Transverse colon (tissue), 4 donors: ENCODE results near the gene SNTG2. TPM values are rescaled to one million over a fixed set of nuclear protein-coding genes. Genes with fewer than 3 reads are reported as not detected.
"Not testable (repeated sequence)": the region's sequence is repeated elsewhere in the genome, so short reads cannot be mapped to it uniquely, and the experiment has no call there.

Experiments used
- DNase-seq: peaks from one replicate; pipeline ENCODE4 v3.0.0-alpha.2; 2019
- H3K27ac ChIP-seq, 4 donors: fragments of 200-600 bp; sonication (generic); 2 replicates each; pipeline ENCODE4 v1.5.1; 2016 to 2018; ENCODE audit warnings: inconsistent platforms in 4 of 4
- H3K27me3 ChIP-seq: fragments of 200-600 bp; sonication (generic); 2 replicates; pipeline ENCODE4 v1.5.1; 2017; ENCODE audit warnings: inconsistent platforms
- H3K36me3 ChIP-seq, 4 donors: fragments of 200-600 bp; sonication (generic); 2 replicates each; pipeline ENCODE4 v1.5.1; 2017 to 2019; ENCODE audit warnings: inconsistent platforms in 4 of 4
- H3K4me1 ChIP-seq, 4 donors: fragments of 200-600 bp; sonication (generic); 2 replicates each; pipeline ENCODE4 v1.5.1; 2017 to 2020; ENCODE audit warnings: inconsistent platforms in 4 of 4
- H3K4me3 ChIP-seq, 4 donors: fragments of 200-600 bp; sonication (generic); 1 replicate in 1 of 4; 2 replicates in 3 of 4; pipeline versions ENCODE4 v1.5.1 to v1.6.1; 2017 to 2019; ENCODE audit warnings: inconsistent platforms in 4 of 4
- H3K9me3 ChIP-seq, 2 donors: fragments of 200-600 bp; sonication (generic); 2 replicates each; pipeline ENCODE4 v1.5.1; 2017 to 2019; ENCODE audit warnings: inconsistent platforms in 2 of 2
- EP300 ChIP-seq: sonication (generic); formaldehyde crosslinking; IDR thresholded peaks from one replicate; pipeline ENCODE4 v1.6.1; 2017; ENCODE audit warnings: antibody characterized with exemption, low read depth
- POLR2A ChIP-seq: fragments of 450-650 bp; IDR thresholded peaks from one replicate; pipeline ENCODE4 v1.6.1; 2016; ENCODE audit warnings: antibody characterized with exemption, mild to moderate bottlenecking, moderate library complexity
- POLR2AphosphoS5 ChIP-seq, 3 donors: sonication (generic); formaldehyde crosslinking; IDR thresholded peaks; one replicate each; pipeline ENCODE4 v1.6.1; 2016; ENCODE audit warnings: antibody characterized with exemption in 3 of 3
- WGBS, 2 donors: methylation state at CpG; one replicate each; pipeline ENCODE4 v1.1.5; 2018; ENCODE audit warnings: low coverage in 1 of 2; 5-methylcytosine and 5-hydroxymethylcytosine counted together
- in situ Hi-C, 4 donors: fragments of 200-750 bp; cut with MboI; loops; one replicate each; pipeline versions ENCODE4 v1.15.0 to v1.15.1; 2017; ENCODE audit warnings: low sequenced_read_pairs in 3 of 4, low pct_ligation_motif_present in 1 of 4, low pct_unique_long_range_greater_than_20kb in 1 of 4
- intact Hi-C: fragments of 100-400 bp; cut with DNase I; formaldehyde crosslinking; loops from one replicate; pipeline ENCODE4 v1.15.1; 2023; ENCODE audit warnings: low total_unique reads
- total RNA-seq, 4 donors: library from RNA; depleted of rRNA; stranded (reverse); fragments of >200 nt; gene quantifications; one replicate each; pipeline ENCODE4 v1.1.0, GENCODE V29; 2016
- TF ChIP-seq, protein P1 (sequence below), 5 experiments: fragments of 200-600 bp in 3 of 5; fragments of 450-650 bp in 2 of 5; sonication (generic) in 3 of 5; IDR thresholded peaks; 1 replicate in 2 of 5; 2 replicates in 3 of 5; pipeline ENCODE4 v1.5.1; 2016 to 2017; ENCODE audit warnings: antibody characterized with exemption in 5 of 5, inconsistent platforms in 3 of 5, mild to moderate bottlenecking in 2 of 5, moderate library complexity in 1 of 5

Gene SNTG2
- total RNA-seq, 4 donors from 2014 or later: 0.55 to 4.9 (median 1.5) TPM

DNA sequence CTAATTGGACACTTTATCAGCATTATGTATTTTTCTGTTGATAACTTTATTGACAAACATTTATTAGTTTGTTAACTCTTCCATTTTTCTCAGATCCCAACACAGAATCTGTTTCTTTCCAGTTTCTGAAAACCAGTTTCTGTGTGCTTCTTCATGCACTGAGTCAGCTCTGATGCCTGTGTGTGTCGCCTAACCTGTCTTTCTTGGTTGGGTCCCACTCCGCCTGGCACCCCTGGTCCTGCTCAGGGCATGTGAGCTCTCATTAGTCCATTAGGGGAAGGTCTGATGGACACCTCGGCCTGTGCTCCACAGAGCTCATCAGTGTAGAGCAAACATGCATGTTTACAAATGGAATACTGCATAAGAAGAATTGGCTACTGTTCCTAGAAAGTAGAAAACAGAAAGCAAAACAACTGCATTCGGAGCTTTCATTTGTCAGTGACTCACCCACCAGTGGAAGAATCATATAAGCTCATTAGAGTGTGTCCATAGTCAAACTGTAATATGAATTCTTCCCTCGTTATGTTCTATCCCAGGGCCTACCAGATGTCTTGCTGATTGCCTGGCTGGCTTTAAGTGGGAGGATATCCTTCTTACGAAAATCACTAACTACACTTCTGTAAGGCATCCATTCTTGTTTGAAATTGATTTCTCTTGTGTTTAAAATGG, 137.7 kb downstream of the SNTG2 start:
- Histone ChIP-seq H3K4me3 (no peak overlapping the region), H3K27me3 (no peaks in the 10 kb centered on the region), H3K27ac (no peak overlapping the region), H3K9me3 (no peaks in the 10 kb centered on the region), H3K36me3 (no peaks in the 10 kb centered on the region), H3K4me1 (no peaks in the 10 kb centered on the region)
- DNase-seq: no peak
- in situ Hi-C loops (no loop called here), intact Hi-C loops (no loop called here)
- no peak for TF ChIP-seq POLR2A
- TF ChIP-seq, protein P1, sequence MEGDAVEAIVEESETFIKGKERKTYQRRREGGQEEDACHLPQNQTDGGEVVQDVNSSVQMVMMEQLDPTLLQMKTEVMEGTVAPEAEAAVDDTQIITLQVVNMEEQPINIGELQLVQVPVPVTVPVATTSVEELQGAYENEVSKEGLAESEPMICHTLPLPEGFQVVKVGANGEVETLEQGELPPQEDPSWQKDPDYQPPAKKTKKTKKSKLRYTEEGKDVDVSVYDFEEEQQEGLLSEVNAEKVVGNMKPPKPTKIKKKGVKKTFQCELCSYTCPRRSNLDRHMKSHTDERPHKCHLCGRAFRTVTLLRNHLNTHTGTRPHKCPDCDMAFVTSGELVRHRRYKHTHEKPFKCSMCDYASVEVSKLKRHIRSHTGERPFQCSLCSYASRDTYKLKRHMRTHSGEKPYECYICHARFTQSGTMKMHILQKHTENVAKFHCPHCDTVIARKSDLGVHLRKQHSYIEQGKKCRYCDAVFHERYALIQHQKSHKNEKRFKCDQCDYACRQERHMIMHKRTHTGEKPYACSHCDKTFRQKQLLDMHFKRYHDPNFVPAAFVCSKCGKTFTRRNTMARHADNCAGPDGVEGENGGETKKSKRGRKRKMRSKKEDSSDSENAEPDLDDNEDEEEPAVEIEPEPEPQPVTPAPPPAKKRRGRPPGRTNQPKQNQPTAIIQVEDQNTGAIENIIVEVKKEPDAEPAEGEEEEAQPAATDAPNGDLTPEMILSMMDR (IDR thresholded peaks at IDR 0.05): no peak
- no peak for TF ChIP-seq POLR2AphosphoS5 (IDR thresholded peaks at IDR 0.05)
- no peak for TF ChIP-seq EP300
- 63 to 67% methylated on average over 3 to 6 of the region's 6 CpGs for WGBS, 2 donors

DNA sequence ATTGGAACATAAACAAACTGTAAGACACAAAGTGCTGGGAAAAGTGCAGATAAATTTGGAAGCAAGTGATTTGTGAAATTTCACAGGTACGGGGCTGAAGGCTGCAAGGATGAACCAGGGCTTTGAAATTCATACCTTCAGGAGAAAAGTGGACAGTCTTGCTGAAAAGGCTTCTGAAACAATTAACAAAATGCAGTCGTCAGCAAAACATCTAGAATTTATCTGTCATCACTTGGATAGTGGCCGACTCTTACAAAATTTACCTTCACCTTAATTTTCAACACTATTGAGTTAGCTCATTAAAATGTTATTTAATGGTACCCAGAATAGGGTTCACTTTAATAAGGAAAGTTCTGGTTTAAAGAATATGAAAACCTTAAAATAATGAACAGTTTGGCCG, 138.3 kb downstream of the SNTG2 start:
- Histone ChIP-seq H3K4me1 (no peaks in the 10 kb centered on the region), H3K36me3 (no peaks in the 10 kb centered on the region), H3K27ac (no peak overlapping the region), H3K27me3 (no peaks in the 10 kb centered on the region), H3K9me3 (no peaks in the 10 kb centered on the region), H3K4me3 (no peak overlapping the region)
- 81 to 88% methylated on average over 4 of the region's 4 CpGs for WGBS, 2 donors
- no peak for DNase-seq
- no peak for TF ChIP-seq POLR2AphosphoS5 (IDR thresholded peaks at IDR 0.05)
- TF ChIP-seq, protein P1 (IDR thresholded peaks at IDR 0.05): no peak
- TF ChIP-seq EP300: no peak
- no peak for TF ChIP-seq POLR2A
- in situ Hi-C loops: no loop called here
- intact Hi-C loops: no loop called here

DNA sequence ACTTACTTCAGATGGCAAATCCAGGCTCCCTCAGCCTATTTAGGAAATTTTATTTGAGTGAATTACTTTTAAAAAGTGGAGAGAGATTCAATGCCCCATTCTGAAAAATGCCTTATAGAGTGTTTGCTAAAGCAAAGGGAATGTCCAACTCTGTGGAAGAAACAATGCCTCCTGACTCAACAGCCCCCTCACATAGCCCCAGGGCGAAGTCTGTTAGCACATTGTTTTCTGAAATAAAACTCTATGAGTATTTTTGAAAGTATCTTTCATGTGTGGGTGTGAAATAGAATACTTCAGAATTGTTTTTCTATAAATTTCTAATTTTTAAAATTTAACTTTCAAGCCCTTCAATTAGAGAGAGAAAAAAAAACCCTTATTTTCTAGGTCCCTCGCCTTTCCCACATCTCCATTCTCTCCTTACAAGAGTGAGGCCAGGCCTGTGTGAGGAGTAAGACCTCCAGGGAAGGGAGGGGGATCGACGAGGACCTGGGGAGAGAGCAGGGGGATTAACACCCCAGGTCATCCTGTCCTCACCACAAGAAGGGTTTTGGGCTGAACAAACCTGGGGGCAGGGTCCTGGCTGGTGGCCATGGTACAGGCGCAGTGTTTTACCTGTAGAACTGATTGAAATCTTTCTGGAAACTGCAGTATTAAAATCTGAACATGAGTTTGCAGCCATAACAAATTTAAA, 141.4 kb downstream of the SNTG2 start:
- Histone ChIP-seq H3K27me3 (no peaks in the 10 kb centered on the region), H3K27ac (no peak overlapping the region), H3K9me3 (no peaks in the 10 kb centered on the region), H3K36me3 (no peaks in the 10 kb centered on the region), H3K4me3 (no peak overlapping the region), H3K4me1 (no peaks in the 10 kb centered on the region)
- 76 to 84% methylated on average over 4 to 5 of the region's 5 CpGs for WGBS, 2 donors
- no peak for DNase-seq
- in situ Hi-C loops (no loop called here), intact Hi-C loops (no loop called here)
- TF ChIP-seq, protein P1 (IDR thresholded peaks at IDR 0.05): no peak
- TF ChIP-seq EP300 (no peak), POLR2A (no peak), POLR2AphosphoS5 (IDR thresholded peaks at IDR 0.05) (no peak)

DNA sequence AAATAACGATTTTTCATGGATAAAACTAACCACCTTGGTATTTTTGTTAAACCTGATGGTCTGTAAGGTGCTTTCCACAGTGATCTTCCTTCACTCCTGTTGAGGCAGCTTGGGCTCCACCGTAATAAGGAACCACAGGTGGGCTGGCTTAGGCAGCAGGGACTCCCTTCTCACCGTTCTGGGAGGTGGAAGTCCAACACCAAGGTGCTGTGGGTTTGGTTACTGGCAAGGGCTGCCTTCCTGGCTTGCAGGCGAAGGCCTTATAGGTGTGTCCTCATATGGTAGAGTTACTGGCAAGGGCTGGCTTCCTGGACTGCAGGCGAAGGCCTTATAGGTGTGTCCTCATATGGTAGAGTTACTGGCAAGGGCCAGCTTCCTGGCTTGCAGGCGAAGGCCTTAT, 143.0 kb downstream of the SNTG2 start:
- H3K4me3 ChIP-seq, intact Hi-C loops, DNase-seq, H3K27me3 ChIP-seq, in situ Hi-C loops, H3K4me1 ChIP-seq, H3K36me3 ChIP-seq, H3K9me3 ChIP-seq: not testable (repeated sequence)
- WGBS, 2 donors: 45 to 71% methylated on average over 2 to 6 of the region's 6 CpGs
- H3K27ac ChIP-seq: peak overlapping the region in 2 of 4 donors; percentile 21
